Activated gamma-delta T cell (primary cell): ENCODE data around the gene DOP1A.

Experiments
- DNase-seq: peaks from one replicate; lab custom pipeline; 2025; lab: John Stamatoyannopoulos, UW

DOP1A gene

GRCh38 chr6:83199863-83200225, 132.4 kb downstream of the DOP1A start:
- no peak for DNase-seq

- no peak for DNase-seq
Measured at GRCh38 chr6:83202031-83202430, 134.6 kb downstream of the DOP1A start.

- DNase-seq: no peak
Measured at GRCh38 chr6:83215131-83216047, 147.9 kb downstream of the DOP1A start.

GRCh38 chr6:83216806-83217205, 149.3 kb downstream of the DOP1A start:
- DNase-seq: no peak
